GM13976 (cell line): ENCODE results near the gene ENTHD1.
"Not testable (repeated sequence)": the region's sequence is repeated elsewhere in the genome, so short reads cannot be mapped to it uniquely, and the experiment has no call there.

Experiments
- DNase-seq: peaks from one replicate; pipeline ENCODE4 v3.0.0; 2012; ENCODE audit warnings: low spot score
- in situ Hi-C: fragments of 300-500 bp; cut with MboI; formaldehyde crosslinking; loops from one replicate; pipeline ENCODE4 v1.12.0; 2022; ENCODE audit warnings: low sequenced_read_pairs, mixed read lengths, inconsistent platforms; ENCODE audit not compliant: unreplicated experiment
- TF ChIP-seq, protein P1 (sequence below): IDR thresholded peaks from 2 replicates; pipeline ENCODE4 v1.5.1; 2012; ENCODE audit warnings: borderline replicate concordance, mild to moderate bottlenecking; ENCODE audit not compliant: insufficient read depth; ENCODE audit errors: extremely low read depth, missing control alignments, control extremely low read depth

The ENTHD1 gene

DNA sequence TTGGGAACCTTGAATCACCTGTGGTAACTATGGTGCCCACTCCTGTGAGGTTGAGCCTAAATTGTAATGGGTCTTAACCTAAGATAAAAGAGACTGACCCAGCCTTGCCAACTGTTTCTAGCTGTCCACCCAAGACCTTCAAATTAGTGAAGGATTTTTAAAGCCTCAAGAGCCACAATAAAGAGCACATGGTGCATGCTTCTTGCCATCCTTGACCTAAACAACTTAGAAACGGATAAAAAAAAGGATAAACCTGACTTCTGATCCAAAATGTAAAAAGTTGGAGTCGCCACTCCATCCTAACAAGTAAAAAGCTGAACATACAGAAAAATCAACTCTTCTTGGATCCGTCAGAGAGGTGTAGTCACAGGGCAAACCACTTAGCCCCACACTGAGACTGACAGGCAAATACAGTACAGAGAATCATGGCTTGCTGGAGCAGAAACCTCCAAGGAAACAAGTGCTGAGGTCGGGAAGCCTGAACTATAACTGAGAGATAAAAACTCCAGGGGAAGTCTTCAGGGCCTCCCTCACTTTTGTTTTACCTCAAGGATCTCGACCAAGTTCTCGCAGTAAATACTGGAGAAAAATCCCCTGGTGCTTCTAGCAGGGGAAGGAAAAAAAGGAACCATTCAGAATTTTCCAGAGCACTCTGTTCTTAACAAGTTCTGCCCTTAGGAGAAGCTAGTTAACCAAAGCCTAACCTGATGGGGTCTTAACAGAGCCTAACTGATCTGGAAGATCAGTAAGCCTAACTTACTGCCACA, 16.3 kb downstream of the ENTHD1 start:
- in situ Hi-C loops, result no loop called here
- TF ChIP-seq, protein P1, sequence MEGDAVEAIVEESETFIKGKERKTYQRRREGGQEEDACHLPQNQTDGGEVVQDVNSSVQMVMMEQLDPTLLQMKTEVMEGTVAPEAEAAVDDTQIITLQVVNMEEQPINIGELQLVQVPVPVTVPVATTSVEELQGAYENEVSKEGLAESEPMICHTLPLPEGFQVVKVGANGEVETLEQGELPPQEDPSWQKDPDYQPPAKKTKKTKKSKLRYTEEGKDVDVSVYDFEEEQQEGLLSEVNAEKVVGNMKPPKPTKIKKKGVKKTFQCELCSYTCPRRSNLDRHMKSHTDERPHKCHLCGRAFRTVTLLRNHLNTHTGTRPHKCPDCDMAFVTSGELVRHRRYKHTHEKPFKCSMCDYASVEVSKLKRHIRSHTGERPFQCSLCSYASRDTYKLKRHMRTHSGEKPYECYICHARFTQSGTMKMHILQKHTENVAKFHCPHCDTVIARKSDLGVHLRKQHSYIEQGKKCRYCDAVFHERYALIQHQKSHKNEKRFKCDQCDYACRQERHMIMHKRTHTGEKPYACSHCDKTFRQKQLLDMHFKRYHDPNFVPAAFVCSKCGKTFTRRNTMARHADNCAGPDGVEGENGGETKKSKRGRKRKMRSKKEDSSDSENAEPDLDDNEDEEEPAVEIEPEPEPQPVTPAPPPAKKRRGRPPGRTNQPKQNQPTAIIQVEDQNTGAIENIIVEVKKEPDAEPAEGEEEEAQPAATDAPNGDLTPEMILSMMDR, result no peak
- DNase-seq, result no peak

DNA sequence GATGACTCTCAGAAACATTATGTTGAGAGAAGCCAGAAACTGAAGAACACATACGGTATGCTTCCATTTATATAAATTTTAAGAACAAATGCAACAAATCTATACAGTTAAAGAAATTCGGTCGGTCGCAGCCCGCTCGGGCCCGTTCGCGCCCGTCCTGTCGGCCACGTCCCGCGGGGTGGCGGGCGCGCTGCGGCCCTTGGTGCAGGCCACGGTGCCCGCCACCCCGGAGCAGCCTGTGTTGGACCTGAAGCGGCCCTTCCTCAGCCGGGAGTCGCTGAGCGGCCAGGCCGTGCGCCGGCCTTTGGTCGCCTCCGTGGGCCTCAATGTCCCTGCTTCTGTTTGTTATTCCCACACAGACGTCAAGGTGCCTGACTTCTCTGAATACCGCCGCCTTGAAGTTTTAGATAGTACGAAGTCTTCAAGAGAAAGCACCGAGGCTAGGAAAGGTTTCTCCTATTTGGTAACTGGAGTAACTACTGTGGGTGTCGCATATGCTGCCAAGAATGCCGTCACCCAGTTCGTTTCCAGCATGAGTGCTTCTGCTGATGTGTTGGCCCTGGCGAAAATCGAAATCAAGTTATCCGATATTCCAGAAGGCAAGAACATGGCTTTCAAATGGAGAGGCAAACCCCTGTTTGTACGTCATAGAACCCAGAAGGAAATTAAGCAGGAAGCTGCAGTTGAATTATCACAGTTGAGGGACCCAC, 18.2 kb downstream of the ENTHD1 start:
- in situ Hi-C loops, result not testable (repeated sequence)

DNA sequence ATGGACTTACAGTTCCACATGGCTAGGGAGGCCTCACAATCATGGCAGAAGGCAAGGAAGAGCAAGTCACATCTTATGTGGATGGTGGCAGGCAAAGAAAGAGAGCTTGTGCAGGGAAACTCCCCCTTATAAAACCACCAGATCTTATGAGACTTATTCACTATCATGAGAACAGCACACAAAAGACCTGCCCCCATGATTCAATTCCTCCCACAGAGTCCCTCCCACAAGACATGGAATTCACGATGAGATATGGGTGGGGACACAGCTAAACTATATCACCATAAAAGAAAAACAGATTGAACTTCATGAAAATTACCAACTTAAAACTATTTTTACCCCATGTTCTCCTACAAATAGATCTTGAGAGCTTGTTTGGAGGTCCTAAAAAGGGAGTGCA, 19.6 kb downstream of the ENTHD1 start:
- DNase-seq, result no peak
- in situ Hi-C loops, result no loop called here

More for the DNA sequence above, 18.2 kb downstream of the ENTHD1 start:
- not testable (repeated sequence) for DNase-seq

GRCh38 chr22:39872548-39872947, 21.0 kb downstream of the ENTHD1 start:
- TF ChIP-seq, protein P1, result no peak
- DNase-seq, result no peak
- in situ Hi-C loops, result no loop called here

More for the DNA sequence above, 19.6 kb downstream of the ENTHD1 start:
- TF ChIP-seq, protein P1, result no peak

DNA sequence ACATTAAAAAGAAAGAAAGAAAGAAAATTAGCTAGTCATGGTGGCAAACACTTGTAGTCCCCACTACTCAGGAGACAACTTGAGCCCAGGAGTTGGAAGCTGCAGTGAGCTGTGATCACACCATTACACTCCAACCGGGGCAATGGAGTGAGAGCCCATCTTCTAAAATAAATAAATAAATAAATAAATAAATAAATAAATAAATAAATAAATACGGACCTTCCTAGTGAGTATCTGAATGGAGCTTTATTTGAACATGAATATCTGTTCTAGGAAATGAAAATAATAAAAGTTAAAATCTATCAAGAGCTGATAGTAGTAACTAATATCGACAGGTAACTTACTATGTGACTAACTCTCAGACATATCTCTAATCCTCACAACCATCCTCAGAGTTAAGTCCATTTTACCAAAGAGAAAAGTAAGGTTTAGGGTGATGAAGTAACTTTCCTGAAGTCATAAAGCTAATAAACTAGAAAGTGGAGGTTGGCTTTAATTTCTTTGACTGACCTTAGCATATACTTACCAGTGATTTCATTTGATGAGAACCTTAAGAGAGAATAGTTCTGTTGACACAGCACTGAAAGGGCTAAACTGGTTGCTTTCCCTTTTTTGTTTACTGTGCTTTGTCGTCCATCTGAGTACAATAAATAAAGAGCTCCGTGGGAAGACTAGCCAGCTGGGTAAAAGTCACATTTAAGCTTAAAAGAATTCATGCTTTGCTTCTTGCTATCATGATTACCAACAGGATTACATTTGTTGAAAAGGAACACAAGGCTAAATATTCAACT, 22.4 kb downstream of the ENTHD1 start:
- no peak for DNase-seq
- in situ Hi-C loops, result no loop called here
- TF ChIP-seq, protein P1, result no peak

DNA sequence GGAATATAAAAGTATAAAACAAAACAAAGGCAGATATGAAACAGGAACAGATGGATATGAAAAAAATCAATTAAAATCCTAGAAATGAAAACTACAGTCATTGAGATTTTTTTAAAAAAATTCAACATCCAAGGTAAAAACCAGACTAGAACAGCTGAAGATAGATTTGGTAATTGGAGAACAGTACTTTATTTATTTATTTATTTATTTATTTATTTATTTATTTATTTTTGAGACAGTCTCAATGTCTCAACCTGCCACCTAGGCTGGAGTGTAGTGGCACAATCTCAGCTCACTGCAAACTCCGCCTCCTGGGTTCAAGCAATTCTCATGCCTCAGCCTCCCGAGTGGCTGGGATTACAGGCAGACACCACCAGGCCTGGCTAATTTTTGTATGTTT, 23.8 kb downstream of the ENTHD1 start:
- DNase-seq, in situ Hi-C loops: not testable (repeated sequence)

GRCh38 chr22:39868741-39869140, 24.8 kb downstream of the ENTHD1 start:
- in situ Hi-C loops, result no loop called here
- DNase-seq, result no peak
- TF ChIP-seq, protein P1, result no peak
